Lung (tissue), 12 donors: ENCODE data around the gene CLDN6. TPM values are rescaled to one million over a fixed set of nuclear protein-coding genes. Genes with fewer than 3 reads are reported as not detected.
A peak's percentile ranks its signal among the peaks of the same experiment; 100 is the strongest.
"Not testable (repeated sequence)": the region's sequence is repeated elsewhere in the genome, so short reads cannot be mapped to it uniquely, and the experiment has no call there.

Source experiments
- ATAC-seq: fragments of 200-7000 bp; cut with Tn5 transposase; one replicate; pipeline ENCODE4 v1.9.1; 2020; ENCODE audit warnings: moderate number of reproducible peaks; ENCODE audit not compliant: insufficient read depth, low FRiP score
- DNase-seq, 3 donors: peaks; one replicate each; pipeline ENCODE4 v3.0.0-alpha.2; 2013 to 2017
- H3K27ac ChIP-seq, 2 donors: one replicate each; pipeline ENCODE4 v1.5.1; 2013; ENCODE audit warnings: mild to moderate bottlenecking in 2 of 2, moderate library complexity in 2 of 2, control low read depth in 1 of 2, inconsistent platforms in 1 of 2, low read depth in 1 of 2, low read length in 1 of 2
- H3K27me3 ChIP-seq, 3 donors: one replicate each; pipeline ENCODE4 v1.5.1; 2013; ENCODE audit warnings: low read length in 2 of 3; ENCODE audit not compliant: control insufficient read depth in 3 of 3, insufficient read depth in 3 of 3
- H3K36me3 ChIP-seq, 4 donors: one replicate each; pipeline ENCODE4 v1.5.1; 2013; ENCODE audit warnings: low read length in 4 of 4, mild to moderate bottlenecking in 1 of 4, moderate library complexity in 1 of 4; ENCODE audit not compliant: control insufficient read depth in 4 of 4, insufficient read depth in 4 of 4
- H3K4me1 ChIP-seq, 5 donors: one replicate each; pipeline ENCODE4 v1.5.1; 2013; ENCODE audit warnings: low read length in 5 of 5, mild to moderate bottlenecking in 2 of 5, moderate library complexity in 1 of 5; ENCODE audit not compliant: control insufficient read depth in 5 of 5, insufficient read depth in 5 of 5
- H3K4me3 ChIP-seq: one replicate; pipeline ENCODE4 v1.5.1; 2013; ENCODE audit warnings: mild to moderate bottlenecking, control low read depth, moderate library complexity
- H3K9ac ChIP-seq, 2 donors: one replicate each; pipeline ENCODE4 v1.5.1; 2013; ENCODE audit warnings: low read length in 2 of 2, control low read depth in 1 of 2; ENCODE audit not compliant: insufficient read depth in 1 of 2
- H3K9me3 ChIP-seq, 4 donors: one replicate each; pipeline ENCODE4 v1.5.1; 2013; ENCODE audit warnings: low read length in 3 of 4, mild to moderate bottlenecking in 1 of 4, moderate library complexity in 1 of 4; ENCODE audit not compliant: control insufficient read depth in 4 of 4, insufficient read depth in 3 of 4
- CTCF ChIP-seq: IDR thresholded peaks from 2 replicates; pipeline ENCODE4 v1.5.1; 2012; ENCODE audit warnings: mild to moderate bottlenecking; ENCODE audit errors: control extremely low read depth, extremely low read depth
- WGBS, 2 donors: extraction: QIAGEN DNeasy Blood & Tissue Kit; methylation state at CpG; one replicate each; pipeline ENCODE4 v1.1.7; 2013; 5-methylcytosine and 5-hydroxymethylcytosine counted together
- polyA plus RNA-seq, 2 donors: library from polyadenylated mRNA; stranded (reverse); fragments of 200-250 nt; gene quantifications; one replicate each; pipeline ENCODE4 v1.2.1, GENCODE V29; 2013
- total RNA-seq, 2 donors: library from RNA; depleted of rRNA in 1 of 2; stranded (reverse); fragments of >200 nt in 1 of 2; gene quantifications; one replicate each; pipeline ENCODE4 v1.2.1, GENCODE V29; 2014 to 2021
- donor health status: control.
- donor health status: control.
- donor health status: Bipolar disorder and iron deficiency.
- donor health status: healthy.
- donor health status: DM: yes; HTN: yes; CAD: no.

The CLDN6 gene
- total and polyA plus RNA-seq, 4 donors: 0.10 to 7.1 (median 0.92) TPM; not detected in 1

GRCh38 chr16:3058139-3059030 is 40.4 kb upstream of the CLDN6 start:
- ATAC-seq (peak; percentile 36), DNase-seq (peak in 2 of 3 donors; percentile 33 to 48)
- Histone ChIP-seq H3K27ac (peak overlapping the region in 1 of 2 donors; percentile 41), H3K4me1 (peaks cover 2 to 13% (median 7%) of the 10 kb centered on the region in 5 donors), H3K4me3 (peak overlapping the region; percentile 74), H3K36me3 (no peaks in the 10 kb centered on the region), H3K9me3 (no peaks in the 10 kb centered on the region), H3K27me3 (no peaks in the 10 kb centered on the region), H3K9ac (no peak overlapping the region)
- 9 to 11% methylated on average over 60 to 77 of the region's 77 CpGs for WGBS, 2 donors
- no peak for TF ChIP-seq CTCF

GRCh38 chr16:3057181-3058138 is 39.5 kb upstream of the CLDN6 start:
- Histone ChIP-seq H3K9ac (no peak overlapping the region), H3K4me3 (no peak overlapping the region), H3K27me3 (no peaks in the 10 kb centered on the region), H3K9me3 (no peaks in the 10 kb centered on the region), H3K27ac (no peak overlapping the region), H3K4me1 (peaks cover 2 to 13% (median 7%) of the 10 kb centered on the region in 5 donors), H3K36me3 (no peaks in the 10 kb centered on the region)
- WGBS, 2 donors: 91 to 92% methylated on average over 22 of the region's 22 CpGs
- TF ChIP-seq CTCF: no peak
- DNase-seq (no peak), ATAC-seq (no peak)

- H3K27me3 ChIP-seq: no peaks in the 10 kb centered on the region
- peaks cover 2 to 13% (median 7%) of the 10 kb centered on the region in 5 donors for H3K4me1 ChIP-seq
- ATAC-seq: no peak
- H3K9ac ChIP-seq: no peak overlapping the region
- H3K27ac ChIP-seq: no peak overlapping the region
- H3K4me3 ChIP-seq: no peak overlapping the region
- no peak for TF ChIP-seq CTCF
- WGBS, 2 donors: 85 to 90% methylated on average over 19 of the region's 19 CpGs
- no peaks in the 10 kb centered on the region for H3K36me3 ChIP-seq
- no peak for DNase-seq
- H3K9me3 ChIP-seq: no peaks in the 10 kb centered on the region
Observed at GRCh38 chr16:3056336-3057180, 38.6 kb upstream of the CLDN6 start.

- H3K9ac ChIP-seq, H3K9me3 ChIP-seq, H3K27me3 ChIP-seq, ATAC-seq, H3K4me3 ChIP-seq, H3K36me3 ChIP-seq, DNase-seq: not testable (repeated sequence)
- Histone ChIP-seq H3K27ac (peak overlapping the region in 1 of 2 donors; percentile 20), H3K4me1 (peaks cover 4 to 13% (median 7%) of the 10 kb centered on the region in 5 donors)
- WGBS, 2 donors: 71 to 81% methylated on average over 9 of the region's 9 CpGs
Observed at GRCh38 chr16:3055734-3056115, 37.7 kb upstream of the CLDN6 start.
